Measurements from ENCODE around the gene PRKD2.
"Not testable (repeated sequence)": the region's sequence is repeated elsewhere in the genome, so short reads cannot be mapped to it uniquely, and the experiment has no call there.

GRCh38 chr19:46712768-46713338, 4.1 kb downstream of the PRKD2 start:
- TF ChIP-seq CTCF (conservative IDR thresholded peaks at IDR 0.05; ENCODE audit: low read depth, low read length); EZH2 (IDR thresholded peaks at IDR 0.05; ENCODE audit: borderline replicate concordance, low read depth, low read length, poor library complexity, severe bottlenecking): not testable (repeated sequence)

Data from A673 (cell line).